ENCODE data around the gene TINAG. TPM values are rescaled to one million over a fixed set of nuclear protein-coding genes. Genes with fewer than 3 reads are reported as not detected.

TINAG gene
- total RNA-seq, 1 donor from 2014 or later = not detected

GRCh38 chr6:54288474-54288873 is 19.8 kb upstream of the TINAG start:
- no peak overlapping the region for H3K27ac ChIP-seq
- H3K36me3 ChIP-seq = no peaks in the 10 kb centered on the region
- H3K4me3 ChIP-seq = no peak overlapping the region
- DNase-seq (ENCODE audit: extremely low spot score in 2 of 2) = no peak
- H3K27me3 ChIP-seq = no peaks in the 10 kb centered on the region
- H3K9me3 ChIP-seq = no peaks in the 10 kb centered on the region
- no peaks in the 10 kb centered on the region for H3K4me1 ChIP-seq
- intact Hi-C loops (cut with DNase I) = no loop called here
- TF ChIP-seq POLR2A (IDR thresholded peaks at IDR 0.05) = no peak
- no peak for TF ChIP-seq CTCF (IDR thresholded peaks at IDR 0.05)
- no peak for TF ChIP-seq POLR2AphosphoS5 (IDR thresholded peaks at IDR 0.05; ENCODE audit: insufficient read depth in 1 of 2, low read depth in 1 of 2)

DNA sequence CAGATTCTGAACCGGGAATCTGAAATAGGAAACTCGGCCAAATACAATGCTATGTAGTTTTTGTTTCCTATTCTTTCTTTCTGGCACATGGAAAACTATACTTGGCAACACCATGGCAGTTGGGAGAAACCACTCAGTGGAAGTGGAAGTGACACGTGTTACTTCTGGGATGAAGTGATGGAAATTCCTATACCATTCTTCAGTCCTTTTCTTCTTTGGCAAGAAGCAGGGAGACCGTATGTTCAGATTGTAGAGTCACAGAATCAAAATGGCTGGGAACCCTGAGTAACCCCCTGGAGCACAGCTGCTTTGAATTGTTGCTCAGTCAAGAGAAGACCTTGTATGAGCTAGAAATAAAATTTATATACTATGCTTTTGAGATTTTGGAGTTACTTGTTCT is 18.8 kb upstream of the TINAG start:
- TF ChIP-seq CTCF (IDR thresholded peaks at IDR 0.05) = no peak
- TF ChIP-seq POLR2AphosphoS5 (IDR thresholded peaks at IDR 0.05; ENCODE audit: insufficient read depth in 1 of 2, low read depth in 1 of 2) = no peak
- no peak for TF ChIP-seq POLR2A (IDR thresholded peaks at IDR 0.05)
- no peak overlapping the region for H3K4me3 ChIP-seq
- no peaks in the 10 kb centered on the region for H3K9me3 ChIP-seq
- H3K27ac ChIP-seq = no peak overlapping the region
- intact Hi-C loops (cut with DNase I) = no loop called here
- no peaks in the 10 kb centered on the region for H3K27me3 ChIP-seq
- H3K4me1 ChIP-seq = no peaks in the 10 kb centered on the region
- no peak for DNase-seq (ENCODE audit: extremely low spot score in 2 of 2)
- H3K36me3 ChIP-seq = no peaks in the 10 kb centered on the region

DNA sequence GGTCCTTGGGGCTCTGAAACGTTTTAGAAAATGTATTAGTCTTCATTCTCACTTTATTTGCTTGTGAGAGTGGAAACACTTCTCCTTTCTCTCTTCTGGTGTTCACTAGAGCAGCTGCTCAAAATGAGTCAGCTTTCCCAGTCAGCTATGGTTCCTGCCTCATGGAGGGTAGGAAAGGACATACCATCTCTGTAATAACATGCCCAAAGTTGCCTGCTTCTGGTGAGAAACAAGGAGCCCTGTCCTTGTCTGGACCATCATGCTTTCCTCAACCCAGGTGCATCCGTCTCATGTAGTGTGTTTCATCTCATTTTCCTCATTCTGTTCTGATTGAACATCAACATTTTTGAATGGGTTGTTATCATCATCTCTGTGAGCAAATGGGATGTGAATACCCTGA is 17.1 kb upstream of the TINAG start:
- intact Hi-C loops (cut with DNase I) = no loop called here
- no peak for DNase-seq (ENCODE audit: extremely low spot score in 2 of 2)
- H3K27me3 ChIP-seq = no peaks in the 10 kb centered on the region
- no peak overlapping the region for H3K4me3 ChIP-seq
- H3K4me1 ChIP-seq = no peaks in the 10 kb centered on the region
- H3K27ac ChIP-seq = no peak overlapping the region
- no peaks in the 10 kb centered on the region for H3K36me3 ChIP-seq
- TF ChIP-seq POLR2A (IDR thresholded peaks at IDR 0.05) (no peak), CTCF (IDR thresholded peaks at IDR 0.05) (no peak), POLR2AphosphoS5 (IDR thresholded peaks at IDR 0.05; ENCODE audit: insufficient read depth in 1 of 2, low read depth in 1 of 2) (no peak)
- H3K9me3 ChIP-seq = no peaks in the 10 kb centered on the region

DNA sequence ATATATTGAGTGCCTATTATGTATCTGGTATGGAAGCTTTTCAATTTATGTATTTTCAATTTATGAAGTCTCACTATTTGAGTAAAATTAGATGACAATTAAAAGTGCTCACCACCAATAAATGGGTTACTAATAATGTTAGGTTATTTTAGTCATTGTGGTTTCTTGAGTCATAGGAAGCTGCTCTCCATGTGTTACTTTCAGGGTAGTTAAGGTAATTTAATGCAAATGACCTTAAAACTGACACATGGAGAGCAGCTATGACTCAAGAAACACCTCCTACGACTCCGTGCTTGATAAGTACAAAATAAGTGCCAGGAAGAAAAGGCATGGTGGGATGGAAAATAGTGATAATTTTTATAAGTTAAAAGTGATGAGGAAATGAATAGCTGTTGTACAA is 16.5 kb upstream of the TINAG start:
- Histone ChIP-seq H3K27ac (no peak overlapping the region), H3K4me3 (no peak overlapping the region), H3K4me1 (no peaks in the 10 kb centered on the region), H3K27me3 (no peaks in the 10 kb centered on the region), H3K36me3 (no peaks in the 10 kb centered on the region), H3K9me3 (no peaks in the 10 kb centered on the region)
- TF ChIP-seq CTCF (IDR thresholded peaks at IDR 0.05) (no peak), POLR2A (IDR thresholded peaks at IDR 0.05) (no peak), POLR2AphosphoS5 (IDR thresholded peaks at IDR 0.05; ENCODE audit: insufficient read depth in 1 of 2, low read depth in 1 of 2) (no peak)
- intact Hi-C loops (cut with DNase I) = no loop called here
- no peak for DNase-seq (ENCODE audit: extremely low spot score in 2 of 2)

DNA sequence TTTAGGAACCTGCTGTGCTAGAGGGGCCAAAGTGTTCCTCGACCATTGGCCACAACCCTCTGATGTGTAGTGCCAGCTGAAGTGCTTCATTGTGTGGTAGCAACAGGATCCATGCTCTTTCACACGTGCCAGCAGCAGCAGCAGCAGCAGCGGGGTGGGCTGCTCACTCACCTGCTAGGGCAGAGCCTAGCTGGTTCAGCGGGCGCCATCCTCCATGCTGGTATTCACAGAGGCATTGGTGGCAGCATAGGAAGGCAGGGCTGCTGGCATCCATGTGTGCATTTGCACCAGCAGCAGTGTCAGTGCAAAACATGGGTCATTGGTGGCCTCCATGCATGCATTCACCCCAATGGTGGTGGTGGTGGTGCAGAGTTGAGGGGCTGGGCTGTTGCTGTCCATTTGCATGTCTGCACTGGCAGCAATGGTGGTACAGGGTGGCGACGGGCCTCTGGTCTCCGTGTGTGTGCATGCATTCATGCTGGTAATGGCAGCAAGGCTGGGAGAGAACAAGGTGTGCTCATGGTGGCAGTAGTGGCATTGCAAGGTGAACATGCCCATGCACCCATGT is 13.2 kb upstream of the TINAG start:
- H3K4me3 ChIP-seq = no peak overlapping the region
- no peaks in the 10 kb centered on the region for H3K4me1 ChIP-seq

More for the DNA sequence above, 13.2 kb upstream of the TINAG start:
- Histone ChIP-seq H3K36me3 (no peaks in the 10 kb centered on the region), H3K27ac (no peak overlapping the region), H3K27me3 (no peaks in the 10 kb centered on the region), H3K9me3 (no peaks in the 10 kb centered on the region)
- DNase-seq (ENCODE audit: extremely low spot score in 2 of 2) = no peak
- intact Hi-C loops (cut with DNase I) = no loop called here
- TF ChIP-seq POLR2AphosphoS5 (IDR thresholded peaks at IDR 0.05; ENCODE audit: insufficient read depth in 1 of 2, low read depth in 1 of 2) (no peak), CTCF (IDR thresholded peaks at IDR 0.05) (no peak), POLR2A (IDR thresholded peaks at IDR 0.05) (no peak)

Data from vagina (tissue), 2 donors.